NCI-H460 (cell line): ENCODE results near the gene ZNF644. TPM values are rescaled to one million over a fixed set of nuclear protein-coding genes. Genes with fewer than 3 reads are reported as not detected.
"Not testable (repeated sequence)": the region's sequence is repeated elsewhere in the genome, so short reads cannot be mapped to it uniquely, and the experiment has no call there.

Source experiments
- DNase-seq: peaks from one replicate; pipeline ENCODE4 v3.0.0-alpha.2; 2016; ENCODE audit warnings: low read depth; ENCODE audit errors: extremely low read depth
- polyA plus RNA-seq: library from polyadenylated mRNA; depleted of rRNA; stranded (reverse); fragments of >200 nt; gene quantifications from 2 replicates; pipeline ENCODE4 v1.2.3, GENCODE V29; 2014; cell fraction: nucleus; rRNA removed
- total RNA-seq: library from RNA; depleted of rRNA; stranded (reverse); fragments of >200 nt; shearing (Covaris generic); gene quantifications from 2 replicates; pipeline ENCODE4 v1.2.3, GENCODE V29; 2014; rRNA removed

Gene ZNF644
- total RNA-seq = 43.2 and 43.8 TPM in 2 replicates
- 10.7 and 25.8 TPM in 2 replicates for polyA plus RNA-seq

DNA sequence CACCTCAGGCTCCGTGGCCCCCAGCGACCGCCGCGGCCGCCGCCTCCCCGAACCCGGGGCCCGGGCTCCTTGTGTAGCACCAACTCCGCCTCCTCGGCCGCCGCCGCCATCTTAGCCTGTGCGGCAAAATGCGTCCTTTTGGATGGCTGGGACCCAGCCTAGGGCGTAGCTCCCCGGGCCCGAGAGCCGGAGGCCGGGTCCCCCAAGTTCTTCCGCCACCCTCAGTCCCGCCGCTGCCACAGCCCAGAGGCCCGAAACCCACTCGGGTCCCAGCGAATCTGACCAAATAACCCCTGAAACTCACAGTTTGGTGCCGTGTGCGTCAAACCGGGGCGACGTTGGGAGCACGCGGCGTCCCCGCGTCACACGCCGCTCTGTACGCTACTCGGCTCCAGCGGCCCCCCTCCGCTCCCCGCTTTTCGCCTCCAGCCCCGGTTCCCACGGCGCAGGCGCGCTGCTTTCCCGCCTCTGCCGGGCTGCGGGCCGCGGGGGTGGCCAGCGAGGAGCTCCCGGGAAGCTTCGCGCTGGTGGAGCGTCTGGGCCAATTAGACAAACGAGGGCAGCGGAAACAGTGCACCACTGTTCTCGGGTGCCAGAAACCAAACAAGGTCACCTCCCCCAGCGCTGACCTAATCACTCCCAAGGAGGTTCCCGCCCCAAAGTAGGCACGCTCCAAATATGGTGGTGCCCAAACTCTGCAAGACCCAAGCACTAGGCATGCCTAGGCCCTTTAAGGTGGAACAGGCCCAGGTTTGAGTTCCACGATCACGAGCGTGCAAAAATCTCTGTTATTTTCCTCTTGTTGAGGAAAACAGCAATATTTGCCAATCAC, at the start of gene ZNF644:
Gene ZNF644, minus strand, starts transcription at position 350 of the 832 bp plus-strand sequence. CDS start 39,682 bp downstream, outside the sequence.
- DNase-seq = peak; percentile 81

DNA sequence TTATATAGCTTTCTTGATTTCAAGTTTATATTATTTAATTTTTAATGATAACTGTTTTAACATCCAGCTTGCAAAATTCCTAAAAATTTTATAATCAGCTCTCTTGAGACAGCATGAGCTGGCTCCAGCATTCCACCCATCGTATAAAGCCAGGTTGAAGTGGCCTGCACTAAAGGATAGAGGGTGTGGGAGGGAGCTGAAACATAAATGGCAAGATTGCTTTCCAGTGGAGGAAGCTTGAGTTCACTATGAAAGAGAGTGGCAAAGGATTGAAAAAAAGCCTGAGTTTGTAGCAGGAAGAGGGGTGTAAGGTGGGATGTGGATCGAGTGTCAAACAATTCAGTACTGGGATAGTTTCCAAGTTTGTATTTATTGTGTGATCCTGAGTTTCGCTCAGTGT, 48.5 kb upstream of the ZNF644 start:
- DNase-seq = no peak

DNA sequence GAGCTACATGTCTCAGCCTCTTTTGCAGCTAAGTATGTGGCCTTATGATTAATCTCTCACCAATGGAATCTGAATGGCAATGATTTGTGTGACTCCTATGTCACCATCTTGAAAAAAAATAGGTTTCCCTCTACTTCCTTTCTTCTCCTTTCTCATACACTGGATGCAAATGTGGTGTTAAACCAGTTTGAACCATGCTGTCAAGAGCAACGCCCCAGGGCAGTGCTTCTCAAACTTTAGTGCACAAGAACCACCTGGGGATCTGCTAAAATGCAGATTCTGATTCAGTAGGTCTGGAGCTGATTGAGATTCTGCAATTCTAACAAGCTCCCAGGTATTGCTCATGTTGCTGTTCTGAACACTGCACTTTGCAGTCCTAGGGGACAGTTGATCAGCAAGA, 44.7 kb upstream of the ZNF644 start:
- DNase-seq = no peak

- no peak for DNase-seq
These were observed 43.5 kb upstream of the ZNF644 start for GRCh38 chr1:91065337-91065736.

- not testable (repeated sequence) for DNase-seq
These were observed 41.6 kb upstream of the ZNF644 start for GRCh38 chr1:91063403-91063802.

DNA sequence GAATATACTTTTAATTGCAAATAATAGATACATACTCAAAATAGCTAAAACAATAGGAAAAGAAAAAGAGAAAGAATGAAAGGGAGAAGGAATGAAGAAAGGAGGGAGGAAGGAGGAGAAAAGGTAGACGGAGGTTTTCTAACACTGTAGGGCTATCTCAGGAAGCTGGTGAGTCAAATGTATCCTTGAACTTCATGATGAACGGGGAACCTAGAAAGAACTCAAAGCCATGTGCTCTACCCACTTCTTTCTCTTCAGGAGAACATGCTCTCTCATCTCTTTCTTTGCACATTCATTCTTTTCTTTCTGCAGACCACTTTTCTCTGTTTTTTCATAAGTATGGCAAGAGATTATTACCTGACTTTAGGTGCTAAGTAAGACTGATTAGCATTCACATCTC, 37.3 kb upstream of the ZNF644 start:
- no peak for DNase-seq

- DNase-seq = no peak
These were observed 35.9 kb upstream of the ZNF644 start for GRCh38 chr1:91057784-91058183.

DNA sequence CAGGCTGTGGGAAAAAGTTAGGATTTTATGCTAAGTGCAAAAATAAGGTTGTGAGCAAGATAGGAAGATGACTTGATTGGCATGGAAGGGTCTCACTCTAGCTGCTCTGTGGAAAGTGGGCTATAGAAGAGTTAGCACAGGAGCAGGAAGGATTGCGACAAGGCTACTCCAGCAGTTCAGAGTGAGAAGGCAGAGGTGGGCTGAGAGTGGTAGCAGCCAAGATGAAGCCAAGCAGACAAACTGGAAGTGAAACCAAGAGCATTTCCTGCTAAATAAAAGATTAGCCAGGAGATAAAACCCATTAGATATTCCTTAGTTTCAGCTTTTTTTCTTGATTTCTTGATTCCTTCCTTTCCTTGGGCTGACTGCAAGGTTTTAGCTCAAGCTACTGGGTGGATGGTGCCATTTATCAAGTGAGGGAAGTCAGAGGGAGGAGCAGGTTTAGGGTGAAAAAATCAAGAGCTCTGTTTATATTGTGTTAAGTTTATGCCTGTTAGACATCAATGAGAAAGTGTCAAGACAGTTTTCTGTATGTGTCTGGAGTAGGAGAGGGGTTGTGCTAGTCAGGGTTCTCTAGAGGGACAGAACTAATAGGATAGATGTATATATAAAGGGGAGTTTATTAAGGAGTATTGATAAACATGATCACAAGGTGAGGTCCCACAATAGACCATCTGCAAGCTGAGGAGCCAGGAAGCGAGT, 33.1 kb upstream of the ZNF644 start:
- DNase-seq = no peak

GRCh38 chr1:91053630-91054029, 31.8 kb upstream of the ZNF644 start:
- DNase-seq = no peak

GRCh38 chr1:91049551-91049950, 27.7 kb upstream of the ZNF644 start:
- DNase-seq = not testable (repeated sequence)

GRCh38 chr1:91046766-91047165, 24.9 kb upstream of the ZNF644 start:
- DNase-seq = no peak

- no peak for DNase-seq
These were observed 23.4 kb upstream of the ZNF644 start for GRCh38 chr1:91045284-91045683.

DNA sequence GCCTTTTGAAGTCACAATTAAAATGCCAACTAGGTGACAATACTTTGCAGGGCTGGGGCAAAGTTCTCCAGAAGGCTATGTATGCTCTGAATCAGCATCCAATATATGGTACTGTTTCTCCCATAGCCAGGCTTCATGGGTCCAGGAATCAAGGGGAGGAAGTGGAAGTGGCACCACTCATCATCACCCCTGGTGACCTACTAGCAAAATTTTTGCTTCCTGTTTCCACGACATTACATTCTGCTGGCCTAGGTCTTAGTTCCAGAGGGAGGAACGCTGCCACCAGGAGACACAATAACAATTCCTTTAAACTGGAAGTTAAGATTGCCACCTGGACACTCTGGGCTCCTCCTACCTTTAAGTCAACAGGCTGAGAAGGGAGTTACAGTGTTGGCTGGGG, 22.9 kb upstream of the ZNF644 start:
- DNase-seq = not testable (repeated sequence)

DNA sequence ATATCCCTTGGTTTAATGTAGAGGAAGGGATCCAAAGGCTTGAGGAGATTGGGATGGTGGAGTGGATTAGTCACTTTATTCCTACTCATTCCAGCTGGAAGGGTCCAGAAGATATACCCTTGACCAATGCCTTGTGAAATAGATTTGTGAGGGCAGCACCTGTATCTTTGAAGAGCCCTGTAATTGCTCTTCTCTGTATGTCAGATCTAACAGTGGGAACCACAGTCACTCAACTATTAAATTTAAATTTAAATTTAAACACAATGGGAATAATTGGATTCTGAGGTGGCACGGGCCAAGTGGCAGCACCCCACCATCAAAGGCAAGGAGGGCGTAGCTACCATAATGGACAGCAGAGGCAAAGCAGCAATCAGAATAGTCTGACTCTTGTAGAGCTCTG, 20.5 kb upstream of the ZNF644 start:
- DNase-seq = not testable (repeated sequence)

DNA sequence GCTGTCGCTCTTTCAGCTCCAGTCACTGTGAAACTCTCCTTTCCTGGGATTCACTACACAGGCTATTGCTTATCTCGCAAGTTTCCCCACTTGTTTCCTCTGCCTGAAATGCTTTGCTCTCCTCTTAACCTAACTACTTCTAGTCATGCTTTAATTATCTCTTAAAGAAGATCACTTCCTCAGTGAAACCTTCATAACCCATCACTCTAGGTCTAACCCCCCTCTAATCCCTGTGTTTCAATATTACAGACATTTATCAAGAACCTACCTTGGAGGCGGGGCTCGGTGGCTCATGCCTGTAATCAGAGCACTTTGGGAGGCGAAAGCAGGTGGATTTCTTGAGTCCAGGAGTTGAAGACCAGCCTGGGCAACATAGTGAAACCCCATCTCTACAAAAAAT, 16.7 kb upstream of the ZNF644 start:
- DNase-seq = no peak

GRCh38 chr1:91036894-91037829, 15.3 kb upstream of the ZNF644 start:
- no peak for DNase-seq

GRCh38 chr1:91032349-91032748, 10.5 kb upstream of the ZNF644 start:
- no peak for DNase-seq

GRCh38 chr1:91031081-91031480, 9.2 kb upstream of the ZNF644 start:
- no peak for DNase-seq

DNA sequence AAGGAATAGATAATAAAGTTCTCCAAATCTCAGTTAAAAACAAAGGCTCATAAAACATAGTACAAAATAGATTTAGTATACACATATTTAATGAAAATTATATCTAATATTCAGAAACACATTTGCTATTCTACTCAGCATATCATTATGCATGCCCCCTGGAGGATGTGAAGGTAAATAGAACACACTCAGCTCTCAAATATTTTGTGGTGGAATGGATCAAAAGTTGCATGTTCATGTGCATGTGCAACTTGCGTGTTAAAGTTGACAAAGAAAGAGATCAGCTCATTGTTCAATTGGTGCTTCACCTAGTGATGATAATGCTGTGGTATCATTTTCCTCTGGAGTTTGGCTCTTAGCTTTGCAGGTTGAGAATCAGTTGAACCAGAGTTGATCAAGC, 4.9 kb upstream of the ZNF644 start:
- peak; percentile 17 for DNase-seq

- no peak for DNase-seq
These were observed 4.5 kb upstream of the ZNF644 start for GRCh38 chr1:91026320-91026719.
